Stimulated activated CD8-positive, alpha-beta memory T cell treated with anti-CD3 and anti-CD28 coated beads, Interleukin-15, amount 100 ng/mL, for 48 hours (primary cell): ENCODE data around the gene KIF16B.
"Not testable (repeated sequence)": the region's sequence is repeated elsewhere in the genome, so short reads cannot be mapped to it uniquely, and the experiment has no call there.

Experiments used
- DNase-seq, 2 donors: peaks; one replicate each; pipeline ENCODE4 v3.0.0-alpha.2; 2020; ENCODE audit warnings: low read depth in 2 of 2

The KIF16B gene

DNA sequence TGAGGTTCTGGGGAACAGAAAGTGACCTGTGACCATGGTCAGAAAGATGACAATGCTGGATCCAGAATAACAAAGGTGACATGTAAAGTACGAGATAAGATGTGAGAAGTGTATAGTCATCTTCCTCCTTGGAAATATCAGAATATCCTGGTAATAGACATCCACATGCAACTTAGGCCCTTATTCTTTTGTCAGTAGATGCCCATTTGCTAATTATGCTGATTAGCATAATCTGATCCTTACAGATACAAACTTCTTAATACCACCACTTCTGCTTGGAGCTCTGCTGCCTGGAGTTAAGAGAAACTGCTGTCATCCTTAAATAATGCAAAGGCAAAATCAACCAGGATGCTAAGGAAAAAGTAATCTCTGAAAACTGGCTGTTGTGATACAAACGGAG lies 91.3 kb downstream of the KIF16B start:
- no peak for DNase-seq

DNA sequence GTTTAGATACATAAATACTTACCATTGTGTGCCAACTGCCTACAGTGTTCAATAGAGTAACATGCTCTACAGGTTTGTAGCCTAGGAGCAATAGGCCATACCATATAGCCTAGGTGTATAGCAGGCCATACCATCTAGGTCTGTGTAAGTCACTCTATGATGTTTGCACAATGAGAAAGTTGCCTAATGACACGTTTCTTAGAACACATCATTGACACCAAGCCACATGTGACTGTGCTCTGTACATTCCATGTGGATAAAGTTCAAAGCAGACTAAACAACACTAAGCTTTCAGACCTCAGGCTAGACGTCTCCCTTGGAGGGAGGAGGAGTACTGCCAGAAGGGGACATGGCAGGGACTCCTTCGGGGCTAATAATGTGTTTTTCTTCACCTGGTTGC lies 93.6 kb downstream of the KIF16B start:
- no peak for DNase-seq

DNA sequence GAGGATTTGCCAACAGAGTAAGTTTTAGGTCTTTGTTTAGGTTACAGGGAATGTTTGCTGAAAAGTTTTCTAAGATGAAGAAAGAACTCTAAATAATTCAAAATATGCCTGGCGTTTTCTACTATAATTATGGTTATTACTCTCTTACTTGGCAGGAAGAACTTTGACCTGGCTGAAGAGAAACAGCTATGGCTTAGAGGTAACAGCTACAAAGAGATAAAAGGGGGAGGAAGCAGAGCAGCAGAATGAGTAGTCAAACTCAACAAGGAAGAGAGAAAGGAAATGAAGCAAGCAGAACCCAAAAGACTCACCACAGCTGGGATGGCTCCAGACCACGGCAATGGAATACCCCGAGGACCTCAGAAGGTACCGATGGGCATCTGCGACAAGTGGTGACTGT lies 95.6 kb downstream of the KIF16B start:
- DNase-seq, result no peak

GRCh38 chr20:16476032-16476431 lies 97.2 kb downstream of the KIF16B start:
- DNase-seq, result no peak

GRCh38 chr20:16475225-16475624 lies 98.0 kb downstream of the KIF16B start:
- DNase-seq, result no peak

DNA sequence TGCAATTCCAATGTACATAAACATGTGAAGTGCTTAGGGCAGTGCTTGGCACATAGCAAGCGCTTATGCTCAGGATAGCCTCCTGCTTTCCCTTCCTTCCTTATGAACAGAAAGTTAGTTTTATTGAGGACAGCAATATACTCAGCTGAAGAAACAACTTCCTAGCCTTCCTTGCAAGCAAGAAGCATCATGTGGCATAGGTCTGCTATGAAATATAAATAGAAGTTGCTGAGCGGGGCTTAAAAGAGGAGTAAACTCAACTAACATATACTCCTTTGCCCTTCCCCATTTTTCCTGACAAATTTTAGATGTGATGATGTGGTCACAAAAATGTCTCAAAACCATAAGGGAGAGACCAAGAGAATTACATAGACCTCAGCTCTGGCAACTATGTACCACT lies 98.9 kb downstream of the KIF16B start:
- no peak for DNase-seq

- no peak for DNase-seq
Observed at GRCh38 chr20:16472045-16472872, 101.0 kb downstream of the KIF16B start.

GRCh38 chr20:16469395-16469905 lies 103.8 kb downstream of the KIF16B start:
- no peak for DNase-seq

GRCh38 chr20:16462711-16463110 lies 110.5 kb downstream of the KIF16B start:
- DNase-seq, result no peak

GRCh38 chr20:16459019-16459700 lies 114.1 kb downstream of the KIF16B start:
- DNase-seq, result no peak

- DNase-seq, result no peak
Observed at GRCh38 chr20:16457514-16457913, 115.7 kb downstream of the KIF16B start.

- DNase-seq, result no peak
Observed at GRCh38 chr20:16455324-16455723, 117.9 kb downstream of the KIF16B start.

- DNase-seq, result no peak
Observed at GRCh38 chr20:16451982-16452381, 121.3 kb downstream of the KIF16B start.

DNA sequence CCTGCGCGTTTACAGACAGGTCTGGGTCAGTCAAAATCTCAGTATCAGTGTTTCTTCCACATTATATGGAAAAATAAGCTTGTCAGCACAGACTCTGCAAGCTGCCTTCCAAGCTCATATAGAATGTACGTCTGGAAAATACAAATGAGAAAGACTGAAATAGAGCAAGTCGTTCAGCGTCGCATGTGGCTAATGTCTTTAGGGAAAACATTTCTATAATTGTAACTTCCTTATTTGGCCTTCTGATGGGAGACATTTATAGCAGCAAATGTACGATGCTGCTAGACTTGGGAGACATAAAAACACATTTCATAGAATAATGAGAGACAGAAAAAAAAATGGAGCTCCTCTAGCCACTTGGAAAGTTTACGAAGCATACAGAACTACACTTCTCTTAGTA lies 122.2 kb downstream of the KIF16B start:
- DNase-seq, result no peak

GRCh38 chr20:16446991-16447390 lies 126.3 kb downstream of the KIF16B start:
- DNase-seq, result no peak

- no peak for DNase-seq
Observed at GRCh38 chr20:16446246-16446645, 127.0 kb downstream of the KIF16B start.

GRCh38 chr20:16445482-16445881 lies 127.8 kb downstream of the KIF16B start:
- DNase-seq, result no peak

GRCh38 chr20:16444057-16444777 lies 129.0 kb downstream of the KIF16B start:
- no peak for DNase-seq

DNA sequence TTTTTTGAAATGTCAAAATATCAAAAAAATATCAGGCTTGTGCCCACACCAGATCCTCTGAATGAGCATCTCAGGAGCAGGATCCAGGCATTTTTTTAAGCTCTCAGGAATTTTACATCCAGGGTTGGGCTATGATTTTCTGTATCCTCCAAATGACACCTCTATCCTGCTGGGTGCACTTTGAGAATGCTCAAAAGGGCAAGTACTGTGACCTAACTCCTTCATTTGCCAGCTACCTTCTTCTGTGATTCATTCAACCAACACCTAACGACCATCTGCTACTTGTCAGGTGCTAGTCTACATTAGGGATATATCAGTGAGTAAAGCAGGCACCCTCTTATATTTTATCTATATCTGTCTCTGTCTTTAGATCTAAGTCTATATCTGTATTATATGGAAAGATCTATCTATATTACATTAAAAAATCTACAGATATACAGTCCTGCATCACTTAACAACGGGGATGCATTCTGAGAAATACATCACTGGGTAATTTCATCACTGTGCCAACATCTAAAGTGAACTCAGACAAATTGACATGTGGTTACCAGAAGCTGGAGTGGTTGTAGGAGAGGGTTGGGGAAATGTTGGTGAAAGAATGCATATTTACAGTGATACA lies 131.6 kb downstream of the KIF16B start:
- no peak for DNase-seq

GRCh38 chr20:16440686-16441085 lies 132.6 kb downstream of the KIF16B start:
- DNase-seq, result no peak

DNA sequence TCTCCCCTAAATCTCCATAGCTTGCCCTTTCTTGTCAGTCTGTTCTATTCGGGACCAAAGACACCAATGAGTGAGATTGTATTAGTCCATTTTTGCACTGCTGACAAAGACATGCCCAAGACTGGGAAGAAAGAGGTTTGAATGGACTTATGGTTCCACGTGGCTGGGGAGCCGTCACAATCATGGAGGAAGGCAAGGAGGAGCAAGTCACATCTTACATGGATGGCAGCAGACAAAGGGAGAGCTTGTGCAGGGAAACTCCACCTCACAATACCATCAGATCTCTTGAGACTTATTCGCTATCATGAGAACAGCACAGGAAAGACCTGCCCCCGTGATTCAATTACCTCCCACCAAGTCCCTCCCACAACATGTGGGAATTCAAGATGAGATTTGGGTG lies 133.7 kb downstream of the KIF16B start:
- not testable (repeated sequence) for DNase-seq

DNA sequence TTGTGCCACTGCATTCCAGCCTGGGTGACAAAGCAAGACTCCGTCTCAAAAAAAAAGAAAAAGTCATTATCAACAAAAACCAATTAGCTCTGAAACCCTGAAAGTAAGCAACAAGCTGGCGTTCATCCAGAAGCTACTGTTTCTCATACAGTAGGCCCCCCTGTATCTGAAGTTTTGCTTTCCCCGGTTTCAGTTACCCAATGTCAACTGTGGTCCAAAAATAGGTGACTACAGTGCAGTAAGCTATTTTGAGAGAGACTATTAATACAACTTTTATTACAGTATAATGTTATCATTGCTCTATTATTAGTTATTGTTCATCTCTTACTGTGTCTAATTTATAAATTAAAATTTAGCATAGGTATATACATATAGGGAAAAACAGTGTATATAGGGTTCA lies 135.1 kb downstream of the KIF16B start:
- DNase-seq, result no peak
